ENCODE data around the gene POU2F3. TPM values are rescaled to one million over a fixed set of nuclear protein-coding genes. Genes with fewer than 3 reads are reported as not detected.
A peak's percentile ranks its signal among the peaks of the same experiment; 100 is the strongest.

The POU2F3 gene
- total and polyA plus RNA-seq, 2 experiments from 2014 or later = not detected

DNA sequence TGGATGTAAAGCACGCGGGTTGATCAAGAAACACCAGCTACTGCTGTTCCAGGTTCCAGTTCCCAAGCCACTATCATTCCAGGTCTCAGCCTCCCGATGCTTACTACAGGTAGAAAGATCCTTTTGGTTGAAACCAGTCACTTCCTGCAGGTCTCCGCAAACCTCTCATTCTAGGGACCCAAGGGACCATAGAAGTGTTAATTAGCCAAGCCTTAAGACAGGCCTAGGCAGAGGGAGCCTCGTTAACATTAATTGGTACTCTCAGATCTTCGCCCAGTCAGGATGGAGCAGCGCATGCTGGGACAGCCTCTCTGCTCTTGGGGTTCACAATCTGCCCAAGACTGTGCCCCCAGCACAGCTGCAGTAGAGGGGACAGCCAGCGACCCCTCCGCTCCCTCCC is 40.3 kb upstream of the POU2F3 start:
- no peaks in the 10 kb centered on the region for H3K9me2 ChIP-seq (replicated peaks; ENCODE audit: insufficient read depth)
- no peak overlapping the region for H2AFZ ChIP-seq
- peaks cover 44% of the 10 kb centered on the region for H3K4me1 ChIP-seq (ENCODE audit: insufficient read depth)
- H3K79me2 ChIP-seq = no peaks in the 10 kb centered on the region
- no peak for TF ChIP-seq EZH2phosphoT487 (IDR thresholded peaks at IDR 0.05; ENCODE audit: low read depth, severe bottlenecking, unreplicated experiment)
- TF ChIP-seq, protein P1, sequence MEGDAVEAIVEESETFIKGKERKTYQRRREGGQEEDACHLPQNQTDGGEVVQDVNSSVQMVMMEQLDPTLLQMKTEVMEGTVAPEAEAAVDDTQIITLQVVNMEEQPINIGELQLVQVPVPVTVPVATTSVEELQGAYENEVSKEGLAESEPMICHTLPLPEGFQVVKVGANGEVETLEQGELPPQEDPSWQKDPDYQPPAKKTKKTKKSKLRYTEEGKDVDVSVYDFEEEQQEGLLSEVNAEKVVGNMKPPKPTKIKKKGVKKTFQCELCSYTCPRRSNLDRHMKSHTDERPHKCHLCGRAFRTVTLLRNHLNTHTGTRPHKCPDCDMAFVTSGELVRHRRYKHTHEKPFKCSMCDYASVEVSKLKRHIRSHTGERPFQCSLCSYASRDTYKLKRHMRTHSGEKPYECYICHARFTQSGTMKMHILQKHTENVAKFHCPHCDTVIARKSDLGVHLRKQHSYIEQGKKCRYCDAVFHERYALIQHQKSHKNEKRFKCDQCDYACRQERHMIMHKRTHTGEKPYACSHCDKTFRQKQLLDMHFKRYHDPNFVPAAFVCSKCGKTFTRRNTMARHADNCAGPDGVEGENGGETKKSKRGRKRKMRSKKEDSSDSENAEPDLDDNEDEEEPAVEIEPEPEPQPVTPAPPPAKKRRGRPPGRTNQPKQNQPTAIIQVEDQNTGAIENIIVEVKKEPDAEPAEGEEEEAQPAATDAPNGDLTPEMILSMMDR (IDR thresholded peaks at IDR 0.05; ENCODE audit: poor library complexity) = no peak
- no peak for TF ChIP-seq EZH2 (IDR thresholded peaks at IDR 0.05; ENCODE audit: borderline replicate concordance)
- peak overlapping the region; percentile 52 for H3K27ac ChIP-seq
- no peak for DNase-seq (ENCODE audit: low spot score)
- no peaks in the 10 kb centered on the region for H3K36me3 ChIP-seq (replicated peaks; ENCODE audit: insufficient read depth, low read depth)
- H3K4me2 ChIP-seq = no peak overlapping the region
- H3K27me3 ChIP-seq = no peaks in the 10 kb centered on the region
- H4K20me1 ChIP-seq (ENCODE audit: insufficient read depth, poor library complexity, severe bottlenecking) = no peaks in the 10 kb centered on the region
- H3K4me3 ChIP-seq = no peak overlapping the region
- 83% methylated on average over 9 of the region's 9 CpGs for WGBS (ENCODE audit: low lambda C conversion rate, missing lambda C conversion rate)
- no peaks in the 10 kb centered on the region for H3K9me3 ChIP-seq (ENCODE audit: low read depth)

DNA sequence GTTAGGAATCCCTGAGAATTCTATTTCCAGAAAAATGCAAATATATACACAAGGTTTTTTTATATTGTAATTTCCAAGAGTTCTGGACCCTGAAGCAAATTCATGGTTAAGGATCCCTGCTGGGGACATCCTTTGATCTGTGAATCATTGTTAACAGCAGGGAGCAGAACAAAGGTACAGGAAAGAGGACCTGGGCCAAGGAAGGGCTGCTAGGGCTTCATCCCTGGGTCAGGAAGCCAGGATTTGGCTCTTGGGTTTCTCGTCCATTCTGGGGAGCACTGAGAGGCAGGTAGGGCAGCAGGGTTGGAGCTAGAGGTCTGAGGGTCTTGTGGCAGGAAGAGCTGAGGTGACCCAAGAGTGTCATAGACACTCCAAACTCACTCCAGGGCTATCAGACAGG is 39.3 kb upstream of the POU2F3 start:
- Histone ChIP-seq H3K36me3 (replicated peaks; ENCODE audit: insufficient read depth, low read depth) (no peaks in the 10 kb centered on the region), H3K4me3 (no peak overlapping the region), H3K27ac (no peak overlapping the region), H3K27me3 (no peaks in the 10 kb centered on the region), H3K4me2 (no peak overlapping the region), H4K20me1 (ENCODE audit: insufficient read depth, poor library complexity, severe bottlenecking) (no peaks in the 10 kb centered on the region), H3K9me2 (replicated peaks; ENCODE audit: insufficient read depth) (no peaks in the 10 kb centered on the region), H2AFZ (no peak overlapping the region), H3K79me2 (no peaks in the 10 kb centered on the region), H3K9me3 (ENCODE audit: low read depth) (no peaks in the 10 kb centered on the region), H3K4me1 (ENCODE audit: insufficient read depth) (peaks cover 37% of the 10 kb centered on the region)
- TF ChIP-seq EZH2phosphoT487 (IDR thresholded peaks at IDR 0.05; ENCODE audit: low read depth, severe bottlenecking, unreplicated experiment) (no peak), EZH2 (IDR thresholded peaks at IDR 0.05; ENCODE audit: borderline replicate concordance) (no peak)
- TF ChIP-seq, protein P1 (IDR thresholded peaks at IDR 0.05; ENCODE audit: poor library complexity) = no peak
- WGBS (ENCODE audit: low lambda C conversion rate, missing lambda C conversion rate) = 65% methylated on average over 1 of the region's 1 CpG
- no peak for DNase-seq (ENCODE audit: low spot score)

DNA sequence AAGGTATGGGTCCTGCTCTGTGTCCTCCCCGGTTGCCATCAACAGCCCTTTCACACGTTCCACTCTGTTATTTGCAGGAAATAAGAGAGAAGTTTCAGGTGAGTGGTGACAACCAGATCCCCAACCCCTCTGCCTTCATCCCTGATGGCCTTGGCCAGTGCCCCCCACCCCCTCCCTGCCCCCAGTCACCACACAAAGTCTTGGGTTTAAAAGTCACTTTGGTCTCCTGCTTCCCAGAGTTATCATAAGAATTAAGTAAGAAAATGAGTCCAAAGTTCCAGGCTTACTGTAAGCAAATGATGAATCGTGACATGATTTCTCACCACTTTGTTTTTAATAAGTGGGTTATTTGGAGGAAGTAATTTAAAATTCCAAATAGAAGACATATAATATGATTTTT is 38.3 kb upstream of the POU2F3 start:
- no peak for DNase-seq (ENCODE audit: low spot score)
- no peaks in the 10 kb centered on the region for H3K27me3 ChIP-seq
- H3K9me2 ChIP-seq (replicated peaks; ENCODE audit: insufficient read depth) = no peaks in the 10 kb centered on the region
- H3K4me1 ChIP-seq (ENCODE audit: insufficient read depth) = peaks cover 27% of the 10 kb centered on the region
- H3K4me2 ChIP-seq = no peak overlapping the region
- no peaks in the 10 kb centered on the region for H3K9me3 ChIP-seq (ENCODE audit: low read depth)
- H3K27ac ChIP-seq = no peak overlapping the region
- H3K36me3 ChIP-seq (replicated peaks; ENCODE audit: insufficient read depth, low read depth) = no peaks in the 10 kb centered on the region
- WGBS (ENCODE audit: low lambda C conversion rate, missing lambda C conversion rate) = 55% methylated on average over 3 of the region's 3 CpGs
- H4K20me1 ChIP-seq (ENCODE audit: insufficient read depth, poor library complexity, severe bottlenecking) = no peaks in the 10 kb centered on the region
- TF ChIP-seq, protein P1 (IDR thresholded peaks at IDR 0.05; ENCODE audit: poor library complexity) = no peak
- TF ChIP-seq EZH2phosphoT487 (IDR thresholded peaks at IDR 0.05; ENCODE audit: low read depth, severe bottlenecking, unreplicated experiment) (no peak), EZH2 (IDR thresholded peaks at IDR 0.05; ENCODE audit: borderline replicate concordance) (no peak)
- no peaks in the 10 kb centered on the region for H3K79me2 ChIP-seq
- H3K4me3 ChIP-seq = no peak overlapping the region
- H2AFZ ChIP-seq = no peak overlapping the region

DNA sequence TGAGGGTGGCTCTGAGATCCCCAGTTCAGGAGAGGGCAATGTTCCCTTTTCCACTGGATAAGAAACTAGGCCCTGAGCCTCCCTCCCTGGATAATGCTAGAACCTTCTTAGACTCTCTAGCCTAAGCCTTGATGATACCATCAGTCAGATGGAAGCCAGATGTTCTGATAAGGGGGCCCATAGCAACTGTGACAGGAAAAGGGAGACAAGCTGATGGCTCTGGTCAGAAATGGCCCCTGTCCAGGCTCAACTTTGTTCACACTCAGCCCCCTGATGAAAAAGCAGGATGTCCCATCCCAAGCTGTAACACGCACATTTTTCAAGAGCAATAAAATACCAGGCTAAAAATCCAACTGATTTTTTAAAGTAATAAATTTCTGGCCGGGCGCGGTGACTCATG is 36.3 kb upstream of the POU2F3 start:
- Histone ChIP-seq H4K20me1 (ENCODE audit: insufficient read depth, poor library complexity, severe bottlenecking) (no peaks in the 10 kb centered on the region), H3K27me3 (no peaks in the 10 kb centered on the region), H3K4me1 (ENCODE audit: insufficient read depth) (peaks cover 20% of the 10 kb centered on the region), H3K9me3 (ENCODE audit: low read depth) (no peaks in the 10 kb centered on the region), H3K36me3 (replicated peaks; ENCODE audit: insufficient read depth, low read depth) (no peaks in the 10 kb centered on the region), H3K79me2 (no peaks in the 10 kb centered on the region), H3K27ac (peak overlapping the region; percentile 36), H3K9me2 (replicated peaks; ENCODE audit: insufficient read depth) (no peaks in the 10 kb centered on the region), H2AFZ (no peak overlapping the region), H3K4me2 (no peak overlapping the region), H3K4me3 (no peak overlapping the region)
- WGBS (ENCODE audit: low lambda C conversion rate, missing lambda C conversion rate) = 56% methylated on average over 4 of the region's 4 CpGs
- DNase-seq (ENCODE audit: low spot score) = no peak
- TF ChIP-seq EZH2 (IDR thresholded peaks at IDR 0.05; ENCODE audit: borderline replicate concordance) (no peak), EZH2phosphoT487 (IDR thresholded peaks at IDR 0.05; ENCODE audit: low read depth, severe bottlenecking, unreplicated experiment) (no peak)
- TF ChIP-seq, protein P1 (IDR thresholded peaks at IDR 0.05; ENCODE audit: poor library complexity) = no peak
